ENCODE results near the gene ACTMAP. TPM values are rescaled to one million over a fixed set of nuclear protein-coding genes. Genes with fewer than 3 reads are reported as not detected.

The ACTMAP gene
- total RNA-seq, 1 donor from 2014 or later, result 5.7 TPM

GRCh38 chr19:40721936-40722661 lies 28.2 kb downstream of the ACTMAP start:
- DNase-seq (ENCODE audit: extremely low read depth, low read depth, low spot score), result peak; percentile 39

GRCh38 chr19:40721140-40721486 lies 29.2 kb downstream of the ACTMAP start:
- DNase-seq (ENCODE audit: extremely low read depth, low read depth, low spot score), result no peak

DNA sequence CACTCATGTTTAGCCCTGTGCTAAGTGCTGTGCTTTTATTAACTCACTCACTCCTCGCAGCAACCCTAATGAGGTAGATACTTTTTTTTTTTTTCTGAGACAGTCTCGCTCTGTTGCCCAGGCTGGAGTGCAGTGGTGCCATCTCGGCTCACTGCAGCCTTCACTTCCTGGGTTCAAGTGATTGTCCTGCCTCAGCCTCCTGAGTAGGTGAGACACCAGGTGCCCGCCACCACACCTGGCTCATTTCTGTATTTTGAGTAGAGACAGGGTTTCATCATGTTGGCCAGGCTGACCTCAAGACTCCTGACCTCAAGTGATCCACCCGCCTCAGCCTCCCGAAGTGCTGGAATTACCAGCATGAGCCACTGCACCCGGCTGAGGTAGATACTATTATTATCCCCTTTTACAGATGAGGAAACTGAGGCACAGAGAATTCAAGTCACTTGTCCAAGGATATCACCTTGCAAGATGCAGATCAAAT lies 30.8 kb downstream of the ACTMAP start:
- no peak for DNase-seq (ENCODE audit: extremely low read depth, low read depth, low spot score)

DNA sequence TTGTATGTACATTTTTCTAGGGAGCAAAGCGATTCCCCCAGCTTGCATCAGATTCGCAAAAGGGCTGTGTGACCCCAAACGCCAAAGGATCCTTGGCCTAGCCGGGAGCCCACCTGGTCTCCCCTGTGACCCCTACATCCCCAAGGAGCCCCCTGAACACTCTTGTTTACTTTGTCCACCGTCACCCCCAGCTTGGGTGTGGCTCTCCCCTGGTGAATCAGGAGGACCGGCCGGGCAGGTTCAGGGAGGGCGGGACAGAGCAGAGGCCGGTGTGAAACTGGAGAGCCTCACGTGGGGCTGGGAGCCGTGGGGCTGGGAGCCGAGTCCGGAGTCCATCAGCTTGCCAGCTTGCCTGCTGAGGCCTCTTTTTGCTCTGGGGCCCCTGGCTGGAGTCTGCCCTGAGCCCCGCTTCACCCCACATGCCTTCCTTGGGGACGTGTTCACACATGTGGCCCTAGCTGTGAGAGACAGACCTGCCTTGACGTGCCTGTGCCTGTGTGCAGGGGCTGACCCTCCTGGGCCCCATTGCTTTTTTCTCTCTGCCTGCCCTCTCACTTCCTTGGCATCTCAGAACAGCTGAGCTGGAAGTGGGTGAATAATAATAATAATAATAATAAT lies 31.4 kb downstream of the ACTMAP start:
- no peak for DNase-seq (ENCODE audit: extremely low read depth, low read depth, low spot score)

DNA sequence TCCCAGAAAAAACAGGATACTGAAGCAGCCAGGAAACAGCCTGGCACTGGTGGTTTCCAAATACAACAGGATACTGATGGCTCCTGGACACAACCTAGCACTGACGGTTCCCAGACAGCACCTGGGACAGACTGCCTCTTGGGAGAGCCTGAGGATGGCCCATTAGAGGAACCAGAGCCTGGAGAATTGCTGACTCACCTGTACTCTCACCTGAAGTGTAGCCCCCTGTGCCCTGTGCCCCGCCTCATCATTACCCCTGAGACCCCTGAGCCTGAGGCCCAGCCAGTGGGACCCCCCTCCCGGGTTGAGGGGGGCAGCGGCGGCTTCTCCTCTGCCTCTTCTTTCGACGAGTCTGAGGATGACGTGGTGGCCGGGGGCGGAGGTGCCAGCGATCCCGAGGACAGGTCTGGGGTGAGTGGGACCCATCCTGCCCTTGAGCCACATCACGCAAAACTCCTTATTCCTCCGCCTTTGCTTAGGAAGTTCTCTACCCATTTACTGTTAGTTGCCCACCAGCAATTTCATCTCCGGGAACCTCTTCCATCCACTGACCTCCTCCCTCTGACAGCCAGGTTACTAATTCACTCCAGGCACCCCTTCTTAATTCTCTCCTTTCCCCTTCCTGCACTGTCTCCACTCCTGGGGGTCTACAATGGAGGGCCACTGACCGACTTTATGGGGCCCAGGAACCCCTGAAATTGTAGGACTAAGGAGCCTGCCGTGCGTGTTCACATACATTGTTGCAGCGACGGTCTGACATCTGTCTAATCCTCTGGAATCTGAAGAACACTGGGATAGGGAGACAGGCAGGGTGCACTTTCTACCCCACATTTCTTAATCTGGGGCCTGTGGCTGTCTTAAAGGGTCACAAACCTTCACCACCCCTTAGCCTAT lies 32.1 kb downstream of the ACTMAP start:
- no peak for DNase-seq (ENCODE audit: extremely low read depth, low read depth, low spot score)

GRCh38 chr19:40717325-40717879 lies 32.9 kb downstream of the ACTMAP start:
- no peak for DNase-seq (ENCODE audit: extremely low read depth, low read depth, low spot score)

GRCh38 chr19:40716482-40717324 lies 33.6 kb downstream of the ACTMAP start, which contains the start of the genes COQ8B and ITPKC:
TSS of gene COQ8B (minus strand) at chr19:40716886. CDS start at chr19:40714632, 2,254 bp downstream.
TSS of gene ITPKC (plus strand) at chr19:40717112. CDS start at chr19:40717136, 24 bp downstream.
- DNase-seq (ENCODE audit: extremely low read depth, low read depth, low spot score), result peak; percentile 52

- peak; percentile 65 for DNase-seq (ENCODE audit: extremely low read depth, low read depth, low spot score)
Measured at GRCh38 chr19:40716031-40716481, 34.2 kb downstream of the ACTMAP start.

GRCh38 chr19:40714441-40715299 lies 35.6 kb downstream of the ACTMAP start:
- no peak for DNase-seq (ENCODE audit: extremely low read depth, low read depth, low spot score)

- DNase-seq (ENCODE audit: extremely low read depth, low read depth, low spot score), result no peak
Measured at GRCh38 chr19:40713939-40714338, 36.3 kb downstream of the ACTMAP start.

GRCh38 chr19:40709817-40710216 lies 40.5 kb downstream of the ACTMAP start:
- no peak for DNase-seq (ENCODE audit: extremely low read depth, low read depth, low spot score)

DNA sequence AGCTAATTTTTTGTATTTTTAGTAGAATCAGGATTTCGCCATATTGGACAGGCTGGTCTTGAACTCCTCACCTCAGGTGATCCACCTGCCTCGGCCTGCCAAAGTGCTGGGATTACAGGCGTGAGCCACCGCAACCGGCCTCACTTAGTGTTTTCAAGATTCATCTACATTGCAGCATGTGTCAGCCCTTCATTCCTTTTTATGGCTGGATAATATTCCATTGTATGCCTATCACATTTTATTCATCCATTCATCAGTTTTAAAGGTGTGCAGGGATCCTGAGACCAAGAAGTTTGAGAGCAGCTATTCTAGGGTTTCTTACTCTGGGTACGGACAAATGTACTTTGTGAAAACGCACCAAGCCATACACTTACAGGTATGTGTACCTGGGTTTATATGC lies 42.7 kb downstream of the ACTMAP start:
- no peak for DNase-seq (ENCODE audit: extremely low read depth, low read depth, low spot score)

DNA sequence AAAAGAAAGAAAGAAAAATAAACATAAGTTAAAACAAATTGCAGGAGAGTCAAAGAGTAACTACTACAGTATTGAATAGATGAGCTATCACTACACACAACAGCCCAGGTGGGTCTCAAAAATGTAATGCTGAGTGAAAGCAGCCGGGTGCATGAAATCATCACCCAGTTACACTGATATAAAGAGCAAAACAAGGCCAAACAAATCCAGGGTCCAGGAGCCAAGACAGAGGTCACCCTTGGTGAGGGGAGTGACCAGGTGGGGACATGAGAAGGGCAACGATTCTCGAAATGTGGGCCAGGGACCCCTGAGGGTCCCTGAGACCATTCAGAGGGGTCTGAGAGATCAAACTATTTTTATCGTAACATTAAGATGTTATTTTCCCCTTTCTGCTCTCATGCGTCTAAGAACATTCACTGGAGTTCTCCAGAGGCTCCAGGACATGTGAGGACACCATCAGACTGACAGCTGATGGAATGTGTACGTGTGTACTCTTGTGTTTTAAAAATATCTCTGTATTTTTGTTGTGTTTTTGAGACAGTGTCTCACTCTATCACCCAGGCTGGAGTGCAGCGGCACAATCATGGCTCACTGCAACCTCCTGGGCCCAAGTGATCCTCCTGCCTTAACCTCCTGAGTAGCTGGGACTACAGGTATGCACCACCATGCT lies 44.2 kb downstream of the ACTMAP start:
- DNase-seq (ENCODE audit: extremely low read depth, low read depth, low spot score), result no peak

DNA sequence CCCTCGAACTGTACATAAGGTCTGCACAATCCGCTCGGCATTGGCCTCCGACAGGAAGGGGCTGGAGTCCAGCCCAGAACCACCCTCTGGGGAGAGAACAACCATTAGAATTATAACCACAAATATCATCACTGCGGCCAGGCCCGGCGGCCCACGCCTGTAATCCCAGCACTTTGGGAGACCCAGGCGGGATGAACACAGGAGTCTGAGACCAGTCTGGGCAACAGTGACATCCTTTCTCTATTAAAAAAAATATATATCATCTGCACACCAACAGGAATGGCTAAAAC lies 45.0 kb downstream of the ACTMAP start:
- no peak for DNase-seq (ENCODE audit: extremely low read depth, low read depth, low spot score)

- DNase-seq (ENCODE audit: extremely low read depth, low read depth, low spot score), result no peak
Measured at GRCh38 chr19:40704491-40705361, 45.6 kb downstream of the ACTMAP start.

DNA sequence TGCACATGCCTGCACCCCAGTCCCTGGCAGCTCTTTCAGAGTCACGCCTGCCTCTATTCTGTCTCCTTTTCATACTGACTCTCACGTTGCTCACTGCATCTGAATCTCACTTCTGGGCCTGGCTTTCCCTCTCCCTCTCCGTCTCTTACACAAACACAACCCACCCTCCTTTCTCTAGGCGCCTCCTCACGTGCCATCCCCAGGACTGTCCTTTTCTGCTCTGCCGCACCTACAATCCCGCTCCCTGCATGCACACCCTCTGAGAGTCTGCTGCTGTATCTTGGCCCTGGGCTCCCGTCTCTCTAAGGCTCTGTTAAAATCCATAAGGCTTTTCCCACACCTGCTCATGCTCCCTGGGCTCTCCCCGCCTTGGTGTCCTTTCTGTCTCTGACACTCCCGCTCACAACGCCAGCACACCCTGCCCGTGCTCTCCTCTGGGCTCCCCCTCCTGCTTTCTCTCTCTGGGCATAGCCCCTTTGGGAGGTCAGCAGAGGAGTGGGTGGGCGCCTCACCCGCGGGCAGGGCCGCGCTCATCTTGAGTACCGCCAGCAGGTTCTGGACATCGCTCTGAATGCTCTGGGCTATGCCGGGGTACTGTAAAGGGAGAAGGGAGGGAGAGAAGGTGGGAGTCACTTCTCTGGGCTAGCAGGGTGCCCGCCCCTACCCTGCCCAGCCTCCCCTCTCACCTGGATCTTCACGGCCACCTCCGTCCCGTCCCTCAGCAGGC lies 47.1 kb downstream of the ACTMAP start:
- no peak for DNase-seq (ENCODE audit: extremely low read depth, low read depth, low spot score)
